Mammary epithelial cell (primary cell): ENCODE results near the gene GTPBP4.

Source experiments
- EZH2 ChIP-seq: IDR thresholded peaks from 2 replicates; pipeline ENCODE4 v1.6.1; 2012; ENCODE audit warnings: low read length, inconsistent platforms, borderline replicate concordance
- TF ChIP-seq, protein P1 (sequence below), 2 donors: IDR thresholded peaks in 1 of 2; conservative IDR thresholded peaks in 1 of 2; 2 replicates each; pipeline ENCODE4 v1.5.1; 2011 to 2012; ENCODE audit warnings: inconsistent platforms in 2 of 2, low read length in 2 of 2, mild to moderate bottlenecking in 2 of 2, control low read depth in 1 of 2, low read depth in 1 of 2; ENCODE audit not compliant: insufficient read depth in 1 of 2; ENCODE audit errors: extremely low read depth in 1 of 2

DNA sequence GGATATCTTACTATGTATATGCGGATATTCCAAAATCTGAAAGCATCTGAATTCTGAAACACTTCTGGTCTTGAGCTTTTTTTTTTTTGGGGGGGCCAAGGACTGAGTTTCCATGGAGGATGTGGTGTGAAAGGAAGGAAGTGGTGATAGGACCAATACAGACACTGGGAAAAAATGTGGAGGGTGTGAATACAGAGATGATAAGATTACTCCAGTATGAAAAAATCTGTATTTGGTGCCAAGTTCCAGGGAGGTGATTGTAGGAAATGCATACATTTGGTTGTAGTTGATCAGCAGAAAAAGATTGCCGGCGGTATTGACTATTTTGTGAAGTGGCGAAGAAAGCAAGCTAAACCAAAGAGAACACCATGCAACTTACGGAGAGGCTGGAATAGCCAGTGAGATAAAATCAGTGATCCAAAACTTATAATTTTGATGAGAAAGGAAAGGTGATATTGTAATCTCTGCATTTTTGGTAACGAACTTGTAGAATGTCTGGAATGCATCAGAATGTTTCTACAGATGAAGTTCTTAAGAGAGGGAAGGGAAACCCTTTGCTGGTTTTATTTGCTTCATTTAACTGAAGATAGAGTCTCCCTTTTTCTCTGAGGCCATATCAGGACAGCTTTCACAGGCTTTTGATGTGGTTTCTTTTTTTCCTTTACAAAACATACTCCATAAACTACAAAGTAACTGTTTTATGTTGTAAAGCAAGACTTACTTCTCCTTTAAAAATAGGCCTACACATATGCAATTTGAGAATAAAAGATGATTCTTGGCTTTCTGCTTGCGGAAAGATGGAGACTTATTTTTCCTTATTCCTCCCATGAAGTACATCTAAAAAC, 73.9 kb downstream of the GTPBP4 start:
- TF ChIP-seq, protein P1, sequence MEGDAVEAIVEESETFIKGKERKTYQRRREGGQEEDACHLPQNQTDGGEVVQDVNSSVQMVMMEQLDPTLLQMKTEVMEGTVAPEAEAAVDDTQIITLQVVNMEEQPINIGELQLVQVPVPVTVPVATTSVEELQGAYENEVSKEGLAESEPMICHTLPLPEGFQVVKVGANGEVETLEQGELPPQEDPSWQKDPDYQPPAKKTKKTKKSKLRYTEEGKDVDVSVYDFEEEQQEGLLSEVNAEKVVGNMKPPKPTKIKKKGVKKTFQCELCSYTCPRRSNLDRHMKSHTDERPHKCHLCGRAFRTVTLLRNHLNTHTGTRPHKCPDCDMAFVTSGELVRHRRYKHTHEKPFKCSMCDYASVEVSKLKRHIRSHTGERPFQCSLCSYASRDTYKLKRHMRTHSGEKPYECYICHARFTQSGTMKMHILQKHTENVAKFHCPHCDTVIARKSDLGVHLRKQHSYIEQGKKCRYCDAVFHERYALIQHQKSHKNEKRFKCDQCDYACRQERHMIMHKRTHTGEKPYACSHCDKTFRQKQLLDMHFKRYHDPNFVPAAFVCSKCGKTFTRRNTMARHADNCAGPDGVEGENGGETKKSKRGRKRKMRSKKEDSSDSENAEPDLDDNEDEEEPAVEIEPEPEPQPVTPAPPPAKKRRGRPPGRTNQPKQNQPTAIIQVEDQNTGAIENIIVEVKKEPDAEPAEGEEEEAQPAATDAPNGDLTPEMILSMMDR (conservative IDR thresholded peaks at IDR 0.05 in 1 of 2, IDR thresholded peaks at IDR 0.05 in 1 of 2; ENCODE audit: extremely low read depth in 1 of 2, insufficient read depth in 1 of 2, low read depth in 1 of 2, low read length in 2 of 2): no peak
- no peak for TF ChIP-seq EZH2
